NCI-H2029 (cell line): Measurements from ENCODE around the gene FCHO2.
"Not testable (repeated sequence)": the region's sequence is repeated elsewhere in the genome, so short reads cannot be mapped to it uniquely, and the experiment has no call there.

Experiments
- DNase-seq: peaks from one replicate; lab custom pipeline; 2025; lab: John Stamatoyannopoulos, UW

The FCHO2 gene

DNA sequence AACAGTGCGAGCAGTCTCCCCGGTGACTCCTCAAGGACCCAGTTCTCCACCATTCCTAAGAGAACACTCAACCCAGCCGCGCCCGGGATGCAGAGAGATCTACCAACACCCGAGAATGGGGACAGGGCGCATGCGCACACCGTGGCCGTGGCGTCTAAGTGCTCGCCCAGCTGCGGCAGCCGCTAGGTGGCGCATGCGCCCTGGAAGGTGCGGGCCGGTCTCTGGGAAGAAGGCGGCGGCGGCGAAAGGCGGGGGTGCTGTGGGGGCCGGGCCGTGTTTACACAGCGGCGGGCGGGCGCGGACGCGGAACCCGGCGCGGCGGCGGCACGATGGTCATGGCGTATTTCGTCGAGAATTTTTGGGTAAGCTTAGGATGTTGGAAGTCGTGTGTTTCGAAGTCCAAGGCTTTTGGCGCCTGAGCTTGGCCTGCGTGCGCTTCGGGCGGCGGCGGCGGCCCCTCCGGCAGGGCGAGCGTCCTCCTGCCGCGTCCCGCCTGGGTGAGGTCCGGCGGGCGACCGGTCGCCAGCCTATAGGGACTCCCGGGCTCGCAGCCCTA is at the start of gene FCHO2:
Gene FCHO2, plus strand, starts transcription at position 274 of the 556 bp plus-strand sequence. Its CDS starts 56 bp downstream, at position 330.
- peak; percentile 94 for DNase-seq

DNA sequence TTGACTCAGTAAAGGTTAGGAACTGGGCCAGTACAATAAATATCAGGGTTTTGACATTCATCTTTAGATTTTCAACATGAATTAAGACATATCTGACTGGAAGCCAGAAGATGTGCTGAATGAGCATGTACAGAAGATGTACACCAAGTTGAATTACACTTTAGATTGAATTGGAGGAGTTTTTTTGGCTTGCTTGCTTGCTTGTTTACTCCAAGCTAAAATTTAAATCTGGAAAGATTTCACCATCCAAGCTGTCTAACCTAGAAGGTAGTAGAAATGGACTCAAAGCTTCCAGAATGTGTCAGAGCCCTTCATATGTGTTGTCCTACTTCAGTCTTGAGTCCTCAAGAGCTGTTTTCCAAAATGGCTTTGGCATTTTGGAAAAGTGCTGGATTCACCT is 49.0 kb upstream of the FCHO2 start:
- no peak for DNase-seq

GRCh38 chr5:72908664-72909063 is 47.2 kb upstream of the FCHO2 start:
- no peak for DNase-seq

- no peak for DNase-seq
These were observed 38.5 kb upstream of the FCHO2 start for GRCh38 chr5:72917371-72917776.

DNA sequence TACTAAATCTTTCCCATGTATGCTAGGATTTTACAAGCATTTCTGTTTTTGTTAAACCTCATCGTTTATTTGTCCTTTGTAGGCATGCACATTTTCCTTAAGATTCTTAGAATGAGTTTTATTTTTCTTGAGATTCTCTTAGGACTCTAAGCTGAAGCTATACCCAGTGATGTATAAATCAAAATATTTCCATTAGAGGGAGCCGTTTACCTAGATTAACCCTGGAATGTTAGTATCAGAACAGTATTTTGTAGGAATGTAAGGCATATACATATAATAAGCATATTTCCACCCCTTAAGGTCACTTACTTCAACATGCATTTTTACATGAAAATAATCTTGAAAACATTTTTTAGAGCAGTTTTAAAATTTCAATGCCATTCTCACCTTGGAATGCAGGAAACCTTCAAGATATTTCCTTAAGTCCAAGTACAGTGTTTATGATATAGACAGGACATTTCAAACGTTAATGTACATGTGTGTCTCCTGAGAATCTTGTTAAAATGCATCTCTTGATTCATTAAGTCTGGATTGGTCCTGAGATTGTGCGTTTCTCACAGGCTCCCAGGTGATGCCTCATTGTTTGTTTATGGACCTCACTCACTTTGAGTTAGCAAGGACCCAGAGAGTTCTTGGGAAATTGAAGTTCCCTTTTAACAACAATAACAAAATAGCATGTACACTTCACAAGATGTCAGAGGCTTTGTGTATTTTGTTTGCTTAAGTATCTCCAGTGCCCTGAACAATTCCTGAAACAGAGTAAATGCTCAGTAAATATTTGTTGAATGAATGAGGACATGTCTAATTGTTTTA is 34.9 kb upstream of the FCHO2 start:
- peak; percentile 14 for DNase-seq

DNA sequence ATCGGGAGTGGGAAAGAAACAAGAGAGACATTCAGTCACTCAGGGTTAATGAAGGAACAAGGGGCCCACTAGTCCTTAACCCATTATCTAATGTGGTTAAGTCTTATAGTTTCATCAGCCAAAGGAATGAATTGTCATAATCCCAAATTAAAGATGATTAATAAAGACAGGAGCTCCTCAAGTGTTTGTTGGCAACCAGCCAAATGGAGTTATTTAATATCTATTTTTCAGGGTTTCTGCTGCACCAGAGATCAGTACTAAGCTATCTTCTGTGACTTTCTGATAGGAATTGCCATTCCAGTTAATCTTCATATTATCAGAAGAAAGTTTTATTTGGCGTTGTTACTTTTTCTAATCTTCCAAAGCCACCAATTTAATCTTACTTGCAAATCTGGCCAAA is 34.0 kb upstream of the FCHO2 start:
- DNase-seq, result no peak

- no peak for DNase-seq
These were observed 33.4 kb upstream of the FCHO2 start for GRCh38 chr5:72922422-72922821.

- no peak for DNase-seq
These were observed 30.4 kb upstream of the FCHO2 start for GRCh38 chr5:72925336-72926010.

GRCh38 chr5:72932686-72933085 is 23.2 kb upstream of the FCHO2 start:
- not testable (repeated sequence) for DNase-seq

GRCh38 chr5:72934953-72935725 is 20.7 kb upstream of the FCHO2 start:
- not testable (repeated sequence) for DNase-seq

DNA sequence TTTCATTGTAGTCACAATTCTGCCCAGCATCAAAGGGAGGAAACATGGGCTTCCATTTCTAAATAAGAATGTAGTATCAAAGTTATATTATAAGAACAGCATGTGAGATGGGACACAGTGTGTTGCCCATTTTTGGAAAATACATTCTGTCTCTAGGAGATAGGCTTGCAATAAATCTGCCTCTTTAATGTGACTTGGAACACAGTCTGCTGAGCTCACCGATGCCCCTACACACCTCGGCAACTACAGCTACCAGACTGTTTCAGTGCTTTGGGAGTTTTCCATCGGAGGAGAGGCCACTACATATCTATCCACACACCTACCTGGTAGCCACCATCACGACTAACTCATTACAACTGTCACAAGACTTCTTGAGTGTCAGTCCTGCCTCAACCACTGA is 18.9 kb upstream of the FCHO2 start:
- DNase-seq, result no peak

DNA sequence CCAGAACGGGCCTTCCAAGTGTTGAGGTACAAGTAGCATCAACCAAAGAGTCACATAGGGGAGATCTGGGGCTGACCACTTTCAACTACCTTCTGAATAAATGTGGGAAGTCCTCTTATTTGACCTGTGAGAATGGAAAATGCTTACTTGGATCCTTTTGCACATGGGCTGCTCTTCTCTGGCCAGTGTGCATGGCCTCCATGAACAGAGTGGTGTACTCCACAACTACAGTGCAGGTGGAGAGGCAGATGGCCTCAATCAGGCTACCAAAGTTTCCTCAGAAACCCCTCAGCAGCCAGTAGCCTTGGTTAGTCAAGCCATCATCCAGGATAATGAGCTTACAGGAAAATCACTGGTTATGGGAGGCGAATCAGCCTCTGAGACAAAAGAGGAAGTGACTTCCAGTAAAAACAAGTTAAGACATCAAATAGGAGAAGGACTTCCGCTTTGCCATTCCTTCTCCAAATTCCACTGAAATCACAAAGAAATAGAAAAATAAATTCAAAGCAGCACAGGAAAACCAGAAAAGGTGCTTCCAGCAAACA is 18.3 kb upstream of the FCHO2 start:
- DNase-seq, result no peak

DNA sequence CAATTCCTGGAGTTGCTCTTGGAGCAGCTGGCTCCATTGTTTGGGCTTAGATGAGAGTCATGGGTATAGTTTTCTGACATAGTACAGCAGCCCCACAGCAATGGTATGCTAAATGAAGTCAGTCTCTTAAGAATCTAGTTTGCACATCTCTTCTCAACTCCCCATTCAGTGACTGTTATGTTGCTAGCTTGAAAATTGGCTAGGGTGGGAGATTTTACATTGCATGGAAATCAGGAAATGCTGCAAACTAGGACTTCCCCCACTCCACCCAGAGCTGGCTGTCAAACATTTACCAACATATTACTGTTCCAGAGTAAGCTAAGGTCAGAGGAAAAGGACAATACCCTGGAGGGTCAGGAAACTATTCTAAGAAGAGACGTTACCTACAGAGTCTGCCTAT is 17.6 kb upstream of the FCHO2 start:
- no peak for DNase-seq

- DNase-seq, result no peak
These were observed 15.8 kb upstream of the FCHO2 start for GRCh38 chr5:72940082-72940481.

GRCh38 chr5:72943307-72943706 is 12.5 kb upstream of the FCHO2 start:
- no peak for DNase-seq

DNA sequence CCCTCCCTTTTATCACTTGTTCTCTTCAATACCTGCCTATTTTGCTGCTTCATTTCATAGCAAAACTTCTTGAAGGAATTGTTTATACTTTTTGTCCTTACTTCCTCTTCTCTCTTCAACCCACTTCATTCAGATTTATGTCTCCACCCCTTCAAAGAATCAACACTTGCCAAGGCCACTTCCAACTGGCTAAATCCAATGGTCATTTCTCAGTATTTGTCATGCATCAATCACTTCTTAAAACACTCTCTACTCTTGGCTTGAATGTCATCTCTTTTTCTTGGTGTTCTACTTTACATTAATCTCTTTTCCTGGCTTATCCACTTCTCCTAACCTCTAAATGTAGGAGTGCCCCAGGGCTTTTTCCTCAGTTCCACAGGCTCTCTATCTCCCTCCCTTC is 8.3 kb upstream of the FCHO2 start:
- no peak for DNase-seq

DNA sequence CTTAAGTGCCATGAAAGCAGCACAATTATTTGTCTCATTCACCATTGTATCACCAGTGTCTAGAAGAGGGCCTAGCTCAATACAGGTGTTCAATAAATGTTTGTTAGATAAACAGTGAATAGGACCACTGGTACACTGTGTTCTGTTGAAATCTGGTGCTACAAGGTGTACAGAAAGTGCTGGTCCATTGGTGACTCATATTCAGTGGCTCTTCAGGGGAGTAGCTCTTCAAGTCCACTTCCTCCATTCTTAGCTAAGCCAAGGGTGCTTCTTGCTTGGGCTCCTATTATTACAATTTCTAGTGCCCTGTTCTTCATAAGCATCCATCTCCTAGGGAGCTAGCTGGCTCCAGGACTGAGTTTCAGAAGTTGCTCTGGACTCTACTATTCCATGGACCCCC is 6.4 kb upstream of the FCHO2 start:
- peak; percentile 24 for DNase-seq

GRCh38 chr5:72951671-72952468 is 4.0 kb upstream of the FCHO2 start:
- no peak for DNase-seq

DNA sequence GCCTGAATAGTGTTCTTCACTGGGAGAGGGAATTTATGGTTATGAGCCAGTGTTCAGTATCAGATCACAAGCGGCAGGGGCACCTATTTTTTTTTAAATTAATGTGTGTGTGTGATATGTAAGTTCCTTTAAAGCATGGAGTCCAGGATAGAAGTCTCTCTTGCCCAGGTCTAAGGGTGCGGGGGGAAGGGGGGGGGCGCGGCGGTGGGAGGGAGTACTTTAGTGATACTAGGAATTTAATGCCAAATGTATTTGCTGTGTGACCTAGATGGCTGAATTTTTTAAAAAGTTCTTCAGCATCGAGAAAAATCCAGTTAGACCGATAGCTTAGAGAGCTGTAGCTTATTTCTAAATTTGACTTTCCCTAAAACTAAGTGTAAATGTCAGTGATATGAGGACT is 1.5 kb upstream of the FCHO2 start:
- no peak for DNase-seq

- no peak for DNase-seq
These were observed 586 bp upstream of the FCHO2 start for GRCh38 chr5:72955143-72955767.
